Liver (tissue), 3 donors: Measurements from ENCODE around the gene GGTLC1.

Source experiments
- CTCF ChIP-seq: fragments of 150-350 bp; IDR thresholded peaks from 2 replicates; pipeline ENCODE4 v1.5.1; 2017; ENCODE audit warnings: improper control_type of control experiment, low read depth, low read length; ENCODE audit not compliant: missing input control
- FOXA1 ChIP-seq: IDR thresholded peaks from 2 replicates; pipeline ENCODE4 v1.6.1; 2016; ENCODE audit warnings: antibody characterized with exemption
- MAX ChIP-seq: IDR thresholded peaks from 2 replicates; pipeline ENCODE4 v1.6.1; 2016; ENCODE audit warnings: antibody characterized with exemption
- REST ChIP-seq: IDR thresholded peaks from 2 replicates; pipeline ENCODE4 v1.6.1; 2016; ENCODE audit warnings: antibody characterized with exemption, mild to moderate bottlenecking
- SP1 ChIP-seq: IDR thresholded peaks from 2 replicates; pipeline ENCODE4 v1.6.1; 2018; ENCODE audit warnings: antibody characterized with exemption, mild to moderate bottlenecking
- ZBTB33 ChIP-seq: IDR thresholded peaks from 2 replicates; pipeline ENCODE4 v1.6.1; 2016; ENCODE audit warnings: antibody characterized with exemption
- donor health status: healthy.
- donor health status: healthy.

- TF ChIP-seq CTCF: no peak
- TF ChIP-seq SP1: no peak
- no peak for TF ChIP-seq FOXA1
- no peak for TF ChIP-seq REST
- no peak for TF ChIP-seq ZBTB33
- TF ChIP-seq MAX: no peak
Observed at GRCh38 chr20:24006626-24007025, 18.0 kb upstream of the GGTLC1 start.
